ENCODE measurements around the gene MTARC1. TPM values are rescaled to one million over a fixed set of nuclear protein-coding genes. Genes with fewer than 3 reads are reported as not detected.

The MTARC1 gene
- polyA plus RNA-seq, 6 donors from 2014 or later, result 0.19 to 0.91 (median 0.32) TPM; not detected in 2

DNA sequence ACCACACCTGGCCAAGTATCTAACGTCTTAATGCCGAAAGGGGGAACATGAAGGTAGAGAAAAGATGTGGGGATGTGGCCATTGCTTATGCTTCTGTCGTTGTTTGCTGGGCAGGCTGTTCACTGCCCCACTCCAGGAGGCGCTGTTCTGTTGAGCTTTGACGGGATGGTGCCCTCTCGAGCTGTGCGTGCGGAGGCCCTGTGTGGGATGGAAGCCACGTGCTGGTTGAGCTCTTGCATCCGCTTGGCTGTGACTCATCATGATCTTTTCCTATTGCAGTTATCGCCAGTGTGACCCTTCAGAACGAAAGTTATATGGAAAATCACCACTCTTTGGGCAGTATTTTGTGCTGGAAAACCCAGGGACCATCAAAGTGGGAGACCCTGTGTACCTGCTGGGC is 26.3 kb downstream of the MTARC1 start:
- Mint-ChIP-seq H3K4me3 (no peak overlapping the region), H3K4me1 (peaks cover 7 to 10% (median 7%) of the 10 kb centered on the region in 3 donors), H3K27ac (no peak overlapping the region), H3K36me3 (peaks cover 0 to 4% of the 10 kb centered on the region in 2 donors), H3K9me3 (peaks cover 0 to 2% (median 0%) of the 10 kb centered on the region in 7 donors), H3K27me3 (peaks cover 5 to 36% (median 35%) of the 10 kb centered on the region in 3 donors)
- ATAC-seq (ENCODE audit: low read depth in 2 of 2) (no peak), DNase-seq (no peak)

DNA sequence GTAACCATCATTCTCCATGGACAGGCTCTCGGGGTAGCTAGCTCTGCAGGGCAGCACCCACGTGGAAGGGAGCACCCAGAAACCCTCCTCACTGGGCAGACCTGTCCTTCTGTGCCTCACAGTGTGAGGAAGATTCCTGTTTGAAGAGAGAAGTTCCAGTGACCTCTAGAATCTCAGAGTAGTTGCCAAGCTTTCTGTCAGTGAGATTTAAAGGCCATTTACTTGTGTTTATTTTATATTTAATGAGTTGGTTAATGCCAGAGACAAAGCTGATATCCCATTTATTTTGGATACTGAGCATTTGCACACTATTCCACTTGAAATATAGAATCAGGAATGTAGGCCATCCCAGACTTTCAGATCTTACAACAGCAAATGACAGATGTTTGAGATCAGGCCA is 28.7 kb downstream of the MTARC1 start:
- no peak for DNase-seq
- H3K4me3 Mint-ChIP-seq, result no peak overlapping the region
- peaks cover 0 to 3% (median 0%) of the 10 kb centered on the region in 7 donors for H3K9me3 Mint-ChIP-seq
- H3K36me3 Mint-ChIP-seq, result peaks cover 0 to 4% of the 10 kb centered on the region in 2 donors
- H3K27me3 Mint-ChIP-seq, result peaks cover 5 to 33% (median 29%) of the 10 kb centered on the region in 3 donors
- H3K27ac Mint-ChIP-seq, result no peak overlapping the region
- no peak for ATAC-seq (ENCODE audit: low read depth in 2 of 2)
- peaks cover 2 to 4% (median 3%) of the 10 kb centered on the region in 3 donors for H3K4me1 Mint-ChIP-seq

DNA sequence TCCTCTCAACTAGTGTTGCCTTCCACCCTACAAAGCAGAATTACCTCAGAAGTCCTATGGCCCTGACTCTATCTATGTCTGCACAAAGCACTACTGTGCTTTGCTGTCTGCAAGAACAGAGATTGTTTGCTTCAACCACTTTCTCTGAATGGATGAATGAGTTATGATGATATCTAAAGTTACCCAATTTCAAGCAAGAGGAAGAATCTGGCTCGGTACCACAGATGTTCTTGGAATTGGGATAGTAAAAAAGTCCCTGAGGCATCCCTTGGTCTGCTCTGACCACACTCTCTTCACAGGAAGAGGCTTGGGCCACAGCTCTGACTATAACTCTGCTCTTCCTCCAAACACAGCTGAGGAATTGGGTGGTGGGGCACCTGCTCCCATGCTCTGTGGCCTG is 31.2 kb downstream of the MTARC1 start:
- ATAC-seq (ENCODE audit: low read depth in 2 of 2) (no peak), DNase-seq (no peak)
- Mint-ChIP-seq H3K27me3 (peaks cover 0 to 33% (median 10%) of the 10 kb centered on the region in 3 donors), H3K4me1 (no peaks in the 10 kb centered on the region), H3K4me3 (no peak overlapping the region), H3K27ac (no peak overlapping the region), H3K9me3 (peaks cover 0 to 7% (median 0%) of the 10 kb centered on the region in 7 donors), H3K36me3 (peaks cover 0 to 4% of the 10 kb centered on the region in 2 donors)

DNA sequence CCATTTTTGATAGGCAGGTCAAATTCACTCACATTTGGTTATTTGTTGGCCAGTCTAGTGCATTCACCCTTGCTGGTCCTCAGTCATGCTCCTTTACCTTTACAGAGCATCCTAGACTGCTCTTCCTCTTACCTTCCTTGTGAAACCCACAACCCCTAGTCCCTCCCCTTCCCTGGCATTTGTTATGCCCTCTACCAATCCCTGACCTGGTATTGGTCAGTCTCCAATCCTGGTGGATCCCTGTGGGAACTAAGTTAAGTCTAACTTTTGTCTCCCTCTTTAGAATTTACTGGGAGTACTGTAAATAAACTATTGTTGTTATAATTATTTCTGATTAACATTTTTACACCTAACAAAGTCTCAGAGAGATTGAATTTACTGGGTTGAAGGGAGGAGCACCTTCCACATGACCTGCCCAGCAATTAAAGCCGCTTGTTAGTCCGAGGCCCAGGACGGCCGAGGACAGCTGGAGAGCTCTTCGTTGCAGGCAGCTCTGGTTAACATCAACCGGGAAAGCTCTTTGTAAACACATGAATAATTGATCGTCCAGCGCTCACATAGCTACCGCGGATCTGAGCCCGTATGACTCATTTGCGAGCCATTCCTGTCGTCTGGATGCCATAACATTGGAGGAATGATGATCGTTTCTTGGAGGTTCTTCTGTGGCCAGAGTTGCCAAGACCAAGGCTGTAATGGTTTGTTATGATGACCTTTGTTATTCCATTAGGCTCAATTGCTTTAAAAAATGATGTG is 31.9 kb downstream of the MTARC1 start:
- Mint-ChIP-seq H3K27me3 (peaks cover 0 to 35% (median 7%) of the 10 kb centered on the region in 3 donors), H3K36me3 (peaks cover 0 to 4% of the 10 kb centered on the region in 2 donors), H3K4me3 (no peak overlapping the region), H3K4me1 (no peaks in the 10 kb centered on the region), H3K27ac (no peak overlapping the region), H3K9me3 (peaks cover 0 to 7% (median 0%) of the 10 kb centered on the region in 7 donors)
- DNase-seq (no peak), ATAC-seq (ENCODE audit: low read depth in 2 of 2) (no peak)

DNA sequence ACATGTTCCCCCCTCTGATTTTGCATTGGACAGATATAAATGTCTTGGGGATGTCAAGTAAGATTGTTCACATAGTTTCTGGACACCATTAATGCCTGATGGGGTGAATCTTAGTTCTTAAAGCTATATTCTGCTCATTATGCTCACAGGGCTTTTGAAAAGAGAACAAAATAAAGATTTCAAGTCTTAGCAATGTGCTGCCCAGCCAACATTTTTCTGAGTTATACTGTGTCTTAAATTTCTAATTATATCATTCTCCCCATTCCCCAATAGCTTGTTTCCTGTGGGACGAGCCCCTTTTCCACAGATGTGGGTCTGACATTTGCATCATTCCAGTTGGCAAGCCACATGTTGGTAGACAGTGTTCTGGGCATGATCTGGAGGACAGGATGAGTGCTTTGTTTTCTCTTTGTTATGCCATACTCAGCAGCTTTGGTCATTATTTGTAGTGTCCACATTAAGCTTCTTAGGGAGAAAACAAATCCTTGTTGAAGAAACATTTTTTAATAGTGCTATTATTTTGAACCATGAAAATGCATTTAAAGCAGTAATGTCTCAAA is 32.8 kb downstream of the MTARC1 start:
- H3K36me3 Mint-ChIP-seq, result peaks cover 0 to 4% of the 10 kb centered on the region in 2 donors
- H3K27ac Mint-ChIP-seq, result no peak overlapping the region
- DNase-seq (no peak), ATAC-seq (ENCODE audit: low read depth in 2 of 2) (no peak)
- H3K4me1 Mint-ChIP-seq, result no peaks in the 10 kb centered on the region
- peaks cover 0 to 7% (median 0%) of the 10 kb centered on the region in 7 donors for H3K9me3 Mint-ChIP-seq
- H3K27me3 Mint-ChIP-seq, result peaks cover 4 to 40% (median 11%) of the 10 kb centered on the region in 3 donors
- H3K4me3 Mint-ChIP-seq, result no peak overlapping the region

DNA sequence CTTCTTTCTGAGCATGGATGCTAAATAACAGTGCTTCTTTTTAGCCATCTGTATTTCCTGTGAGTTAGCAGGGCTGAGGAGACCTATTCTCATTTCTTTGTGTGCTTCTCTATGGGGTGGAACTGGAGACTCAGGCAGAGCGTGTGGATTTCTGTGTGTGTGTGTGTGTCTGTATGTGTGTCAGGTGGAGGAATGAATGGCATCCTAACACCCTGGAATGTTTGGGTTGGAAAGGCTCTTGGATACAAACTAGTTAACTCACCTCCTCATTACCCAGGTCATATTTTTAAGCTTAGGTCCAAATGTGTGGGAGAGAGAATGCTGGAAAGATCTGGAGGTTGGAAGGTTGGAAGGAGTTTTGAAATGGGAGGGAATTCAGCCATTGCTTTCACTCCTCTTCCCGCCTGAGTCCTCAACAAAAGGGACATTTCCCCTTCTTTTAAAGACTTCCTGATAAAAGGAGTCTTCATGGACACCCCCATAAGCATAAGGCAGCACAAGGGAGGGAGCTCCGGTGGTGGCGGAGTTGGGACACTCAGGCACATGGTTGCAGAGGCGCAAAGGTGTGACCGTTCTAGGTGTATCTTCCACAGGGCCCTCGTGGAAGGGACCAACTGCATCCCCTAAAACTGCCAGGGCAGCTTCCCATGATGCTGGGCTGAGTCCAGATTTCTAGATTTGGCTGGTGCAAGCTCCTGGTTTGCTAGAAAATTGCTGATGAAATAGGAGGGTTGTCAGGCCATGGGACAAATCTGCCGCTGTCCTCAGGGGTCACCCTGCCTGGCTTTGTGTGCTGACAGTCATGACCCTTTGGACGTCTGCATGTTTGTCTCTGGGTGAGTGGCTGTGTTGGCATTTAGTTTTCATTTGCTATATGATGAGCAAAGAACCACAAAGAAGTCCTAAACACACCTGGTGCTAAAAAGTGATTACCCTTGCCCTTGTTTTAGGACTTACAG is 37.6 kb downstream of the MTARC1 start:
- DNase-seq, result no peak
- Mint-ChIP-seq H3K27me3 (peaks cover 17 to 40% (median 19%) of the 10 kb centered on the region in 3 donors), H3K27ac (no peak overlapping the region), H3K4me1 (no peaks in the 10 kb centered on the region), H3K36me3 (no peaks in the 10 kb centered on the region), H3K9me3 (peaks cover 0 to 7% (median 0%) of the 10 kb centered on the region in 7 donors), H3K4me3 (no peak overlapping the region)
- no peak for ATAC-seq (ENCODE audit: low read depth in 2 of 2)

DNA sequence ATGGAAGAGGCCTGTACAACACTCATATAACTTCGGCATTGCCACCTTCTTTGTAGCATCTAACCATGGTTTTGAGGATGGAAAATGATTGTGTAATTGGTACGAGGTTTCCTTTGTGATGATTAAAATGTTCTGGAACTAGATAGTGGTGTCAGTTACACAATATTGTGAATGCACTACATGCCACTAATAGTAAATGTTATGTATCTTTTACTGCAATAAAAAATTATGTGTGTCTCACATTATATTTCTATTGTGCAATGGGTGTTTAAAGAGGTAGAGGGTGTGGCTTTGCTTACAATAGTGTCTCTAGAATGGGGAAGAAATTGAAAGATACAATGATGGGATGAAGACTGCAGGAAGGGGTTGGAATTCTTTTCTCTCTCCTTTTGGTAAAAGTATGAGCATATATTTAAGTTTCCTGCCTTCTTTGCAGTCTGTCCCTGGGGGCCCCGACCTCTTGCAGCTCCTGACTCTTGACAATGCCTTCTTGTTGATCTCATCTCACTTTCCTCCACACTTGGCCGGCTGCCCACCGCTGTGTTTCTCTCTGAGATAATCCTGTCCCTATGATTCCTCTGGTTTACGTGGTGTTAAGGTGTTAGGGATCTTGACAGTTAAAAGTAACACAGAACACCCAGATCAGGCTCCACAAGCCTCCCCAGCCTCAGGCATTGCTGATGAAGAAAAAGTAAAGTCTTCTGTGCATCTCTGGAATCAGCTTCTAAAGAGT is 39.3 kb downstream of the MTARC1 start:
- ATAC-seq (ENCODE audit: low read depth in 2 of 2), result no peak
- Mint-ChIP-seq H3K36me3 (no peaks in the 10 kb centered on the region), H3K27me3 (peaks cover 19 to 33% (median 22%) of the 10 kb centered on the region in 3 donors), H3K27ac (no peak overlapping the region), H3K9me3 (peaks cover 0 to 1% (median 0%) of the 10 kb centered on the region in 7 donors), H3K4me1 (no peaks in the 10 kb centered on the region), H3K4me3 (no peak overlapping the region)
- DNase-seq, result no peak

DNA sequence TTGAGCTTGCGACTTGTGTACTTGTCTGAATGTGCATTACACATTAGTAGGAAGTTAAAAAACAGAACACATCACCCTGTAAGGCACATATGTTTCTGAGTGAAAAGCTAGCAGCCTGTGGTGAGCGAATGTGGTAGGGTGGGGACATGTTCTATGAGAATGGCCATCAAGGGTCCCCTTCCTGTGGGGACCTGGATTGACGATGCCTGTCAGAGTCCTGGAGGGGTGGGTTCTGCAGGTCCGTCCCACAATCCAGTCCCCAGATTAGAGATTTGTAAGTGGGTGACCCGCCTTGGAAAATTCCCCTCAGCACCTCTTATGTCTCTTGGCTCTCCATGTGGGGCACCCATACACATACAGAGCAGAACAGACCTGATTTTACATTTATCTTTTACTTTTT is 40.0 kb downstream of the MTARC1 start:
- ATAC-seq (ENCODE audit: low read depth in 2 of 2) (no peak), DNase-seq (no peak)
- Mint-ChIP-seq H3K27me3 (peaks cover 19 to 32% (median 22%) of the 10 kb centered on the region in 3 donors), H3K4me3 (no peak overlapping the region), H3K4me1 (no peaks in the 10 kb centered on the region), H3K27ac (no peak overlapping the region), H3K9me3 (peaks cover 0 to 9% (median 0%) of the 10 kb centered on the region in 7 donors), H3K36me3 (no peaks in the 10 kb centered on the region)

DNA sequence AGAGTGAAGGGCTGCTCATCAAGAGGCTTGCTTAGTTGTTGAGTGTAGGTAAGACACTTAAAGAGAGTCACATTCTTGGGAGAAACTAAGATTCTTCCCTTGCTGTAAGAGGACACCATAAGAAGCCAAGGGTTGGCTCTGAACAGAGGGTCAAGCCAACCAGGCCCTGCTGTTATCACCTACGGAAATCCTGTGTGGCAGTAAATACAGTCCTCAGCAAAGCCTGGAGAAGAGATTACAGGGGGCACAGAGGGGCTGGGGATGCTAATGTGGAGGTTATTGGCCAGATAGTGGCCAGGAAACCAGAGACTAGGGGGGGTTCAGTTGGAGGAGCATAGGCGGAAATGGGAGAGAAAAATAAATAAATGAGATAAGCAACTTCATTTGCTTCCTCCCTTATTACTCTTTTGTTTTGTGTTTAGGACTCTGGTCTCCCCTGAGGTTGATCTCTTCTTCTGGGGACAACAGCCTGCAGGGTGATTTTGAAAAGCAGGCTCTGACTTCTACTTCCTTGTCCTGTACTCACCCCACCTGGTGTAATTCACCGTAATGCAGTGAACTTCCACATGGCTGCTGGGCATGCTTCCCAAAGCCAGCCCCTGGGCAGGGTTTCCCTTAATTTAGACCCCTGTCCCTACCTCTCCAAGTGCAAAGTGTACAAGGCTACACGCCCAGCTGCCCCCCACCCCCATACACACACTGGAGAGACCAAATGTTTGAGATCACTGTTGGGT is 40.9 kb downstream of the MTARC1 start:
- no peak overlapping the region for H3K4me3 Mint-ChIP-seq
- no peaks in the 10 kb centered on the region for H3K36me3 Mint-ChIP-seq
- H3K4me1 Mint-ChIP-seq, result no peaks in the 10 kb centered on the region
- no peak overlapping the region for H3K27ac Mint-ChIP-seq
- H3K9me3 Mint-ChIP-seq, result peaks cover 0 to 12% (median 0%) of the 10 kb centered on the region in 7 donors
- peaks cover 19 to 23% (median 22%) of the 10 kb centered on the region in 3 donors for H3K27me3 Mint-ChIP-seq
- DNase-seq, result no peak
- ATAC-seq (ENCODE audit: low read depth in 2 of 2), result no peak

DNA sequence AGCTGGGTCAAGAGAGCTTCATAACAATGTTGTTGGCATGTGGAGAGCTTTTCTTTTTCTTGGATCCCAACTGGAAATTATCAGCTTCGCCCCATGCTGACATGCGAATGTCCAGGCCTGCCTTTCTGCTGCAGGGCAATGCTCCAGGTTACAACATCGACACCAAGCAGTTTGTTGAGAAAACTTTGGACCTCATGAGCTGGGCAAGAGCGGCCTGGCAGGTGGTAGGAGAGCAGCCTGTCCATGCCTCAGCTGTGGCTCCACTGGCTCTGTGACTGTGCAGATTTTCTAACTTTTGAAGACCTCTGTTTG is 41.4 kb downstream of the MTARC1 start:
- peaks cover 18 to 22% (median 19%) of the 10 kb centered on the region in 3 donors for H3K27me3 Mint-ChIP-seq
- H3K4me1 Mint-ChIP-seq, result no peaks in the 10 kb centered on the region
- no peaks in the 10 kb centered on the region for H3K36me3 Mint-ChIP-seq
- H3K4me3 Mint-ChIP-seq, result no peak overlapping the region
- H3K9me3 Mint-ChIP-seq, result peaks cover 0 to 12% (median 0%) of the 10 kb centered on the region in 7 donors
- DNase-seq, result no peak
- H3K27ac Mint-ChIP-seq, result no peak overlapping the region
- no peak for ATAC-seq (ENCODE audit: low read depth in 2 of 2)

DNA sequence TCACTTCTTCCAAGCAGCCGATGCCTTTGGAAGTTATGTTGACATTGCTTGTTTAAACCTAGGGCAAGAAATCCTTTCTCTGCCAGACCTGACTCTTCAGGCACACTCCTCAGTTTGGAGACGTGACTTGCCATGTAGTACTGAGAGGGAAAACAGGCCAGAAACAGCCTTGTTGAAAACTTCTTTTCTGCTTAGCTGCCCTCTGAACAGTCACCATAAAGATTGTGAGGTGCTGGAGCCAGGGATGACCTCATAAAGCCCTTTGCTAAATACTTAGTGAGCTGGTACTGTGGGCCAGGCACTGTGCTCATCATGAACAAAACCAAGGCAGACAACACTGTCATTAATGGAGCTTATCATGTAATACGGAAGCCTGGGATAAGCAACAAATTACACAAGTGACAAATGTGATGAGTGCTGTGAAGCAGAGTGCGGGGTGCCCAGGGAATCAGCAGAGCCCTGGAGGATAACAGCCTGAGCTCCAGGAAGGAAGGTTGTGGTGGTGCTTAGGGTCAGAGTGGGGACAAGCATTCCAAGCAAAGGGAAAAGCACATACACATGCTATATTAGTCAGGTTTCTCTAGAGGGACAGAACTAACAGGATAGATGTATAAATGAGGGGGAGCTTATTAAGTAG is 42.4 kb downstream of the MTARC1 start:
- Mint-ChIP-seq H3K36me3 (no peaks in the 10 kb centered on the region), H3K27ac (no peak overlapping the region), H3K4me3 (no peak overlapping the region), H3K27me3 (peaks cover 13 to 19% (median 17%) of the 10 kb centered on the region in 3 donors), H3K9me3 (peaks cover 0 to 12% (median 0%) of the 10 kb centered on the region in 7 donors), H3K4me1 (no peaks in the 10 kb centered on the region)
- ATAC-seq (ENCODE audit: low read depth in 2 of 2), result no peak
- no peak for DNase-seq

DNA sequence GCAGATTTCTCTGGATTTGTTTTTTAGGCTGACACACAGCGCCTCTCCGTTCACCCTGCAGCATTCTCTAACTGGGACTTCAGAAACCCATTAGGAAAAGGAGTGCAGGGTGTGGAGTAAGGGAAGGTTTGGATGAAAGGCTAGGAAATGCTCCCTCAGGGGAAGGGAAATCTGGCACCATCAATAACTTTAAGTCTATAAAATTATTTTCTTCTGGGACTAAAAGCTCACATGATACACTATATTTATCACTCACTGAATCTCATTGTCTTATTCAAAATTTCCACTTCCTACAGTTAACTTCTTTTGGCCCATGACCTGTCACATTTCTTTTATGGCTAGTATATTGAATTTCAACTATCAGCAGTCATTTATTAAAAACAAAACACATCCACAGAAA is 46.7 kb downstream of the MTARC1 start:
- Mint-ChIP-seq H3K27me3 (peaks cover 14 to 20% (median 17%) of the 10 kb centered on the region in 3 donors), H3K4me1 (no peaks in the 10 kb centered on the region), H3K36me3 (no peaks in the 10 kb centered on the region), H3K27ac (no peak overlapping the region), H3K4me3 (no peak overlapping the region), H3K9me3 (peaks cover 0 to 12% (median 0%) of the 10 kb centered on the region in 7 donors)
- DNase-seq, result no peak
- no peak for ATAC-seq (ENCODE audit: low read depth in 2 of 2)

Measured in naive B cell (primary cell).